ENCODE results near the gene LAMC3.

GRCh38 chr9:130989891-130990290 lies 19.1 kb upstream of the LAMC3 start:
- TF ChIP-seq POLR2AphosphoS5 (IDR thresholded peaks at IDR 0.05): no peak
- no peak for TF ChIP-seq POLR2A (IDR thresholded peaks at IDR 0.05)

Data from breast epithelium (tissue), 3 donors.